ENCODE data around the gene C9orf43. TPM values are rescaled to one million over a fixed set of nuclear protein-coding genes. Genes with fewer than 3 reads are reported as not detected.
"Not testable (repeated sequence)": the region's sequence is repeated elsewhere in the genome, so short reads cannot be mapped to it uniquely, and the experiment has no call there.

Gene C9orf43, protein sequence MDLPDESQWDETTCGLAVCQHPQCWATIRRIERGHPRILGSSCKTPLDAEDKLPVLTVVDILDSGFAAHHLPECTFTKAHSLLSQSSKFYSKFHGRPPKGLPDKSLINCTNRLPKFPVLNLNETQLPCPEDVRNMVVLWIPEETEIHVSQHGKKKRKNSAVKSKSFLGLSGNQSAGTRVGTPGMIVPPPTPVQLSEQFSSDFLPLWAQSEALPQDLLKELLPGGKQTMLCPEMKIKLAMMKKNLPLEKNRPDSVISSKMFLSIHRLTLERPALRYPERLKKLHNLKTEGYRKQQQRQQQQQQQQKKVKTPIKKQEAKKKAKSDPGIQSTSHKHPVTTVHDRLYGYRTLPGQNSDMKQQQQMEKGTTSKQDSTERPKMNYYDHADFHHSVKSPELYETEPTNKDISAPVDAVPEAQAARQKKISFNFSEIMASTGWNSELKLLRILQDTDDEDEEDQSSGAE
- under 1 TPM in 1 of 3 donors, not detected in 2; 0.16 TPM for polyA plus RNA-seq

DNA sequence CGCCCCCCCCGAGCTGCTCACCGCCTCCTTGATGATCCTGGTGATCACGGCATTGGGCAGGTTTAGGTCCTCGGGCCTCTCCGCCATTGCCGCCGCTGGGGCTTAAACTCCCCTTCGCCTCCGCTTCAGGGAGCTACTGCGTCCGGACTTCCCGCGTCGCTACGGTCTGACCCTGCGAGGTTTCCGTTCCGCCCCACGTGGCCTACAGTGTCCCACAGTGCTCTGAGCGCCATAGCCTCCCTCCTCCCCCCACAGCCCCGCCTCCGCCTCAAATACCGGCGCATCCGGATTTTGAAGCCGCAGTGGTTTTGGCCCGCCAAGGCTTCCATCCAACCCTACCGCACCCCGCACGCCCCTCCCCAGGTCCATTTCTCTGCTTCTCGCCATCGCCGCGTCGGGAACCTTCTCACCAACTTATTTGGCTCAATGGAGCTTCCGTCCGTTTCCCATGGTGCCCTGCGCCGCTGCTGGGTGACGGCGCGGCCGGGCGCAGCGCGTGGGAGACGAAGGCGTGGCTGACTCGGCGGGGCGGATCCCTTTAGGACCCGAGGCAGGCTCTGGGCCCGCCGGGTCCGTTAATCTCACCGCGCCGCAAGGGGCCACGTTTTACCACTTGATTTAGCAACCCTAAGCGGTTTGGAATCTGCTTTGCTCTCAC is at the start of gene C9orf43, which contains the start of gene POLE3:
Gene C9orf43, plus strand, starts transcription at position 541 of the 658 bp plus-strand sequence. CDS start 2,747 bp downstream, outside the sequence.
Gene POLE3, minus strand, starts transcription at position 469 of the 658 bp plus-strand sequence. Its CDS starts 382 bp downstream, at position 87.
- H3K27ac Mint-ChIP-seq = peak within 1 kb of the TSS; percentile 93 to 98 (median 96)
- peaks cover 3 to 14% (median 6%) of the 10 kb centered on the region in 3 donors for H3K27me3 Mint-ChIP-seq (ENCODE audit: low read depth in 3 of 3)
- peak; percentile 94 to 95 (median 94) for DNase-seq
- peak within 1 kb of the TSS; percentile 93 to 98 (median 96) for H3K4me3 Mint-ChIP-seq
- H3K36me3 Mint-ChIP-seq = peaks cover 4 to 7% (median 4%) of the 10 kb centered on the region in 3 donors
- H3K4me1 Mint-ChIP-seq = peaks cover 44% of the 10 kb centered on the region in 2 donors
- H3K9me3 Mint-ChIP-seq = no peaks in the 10 kb centered on the region

DNA sequence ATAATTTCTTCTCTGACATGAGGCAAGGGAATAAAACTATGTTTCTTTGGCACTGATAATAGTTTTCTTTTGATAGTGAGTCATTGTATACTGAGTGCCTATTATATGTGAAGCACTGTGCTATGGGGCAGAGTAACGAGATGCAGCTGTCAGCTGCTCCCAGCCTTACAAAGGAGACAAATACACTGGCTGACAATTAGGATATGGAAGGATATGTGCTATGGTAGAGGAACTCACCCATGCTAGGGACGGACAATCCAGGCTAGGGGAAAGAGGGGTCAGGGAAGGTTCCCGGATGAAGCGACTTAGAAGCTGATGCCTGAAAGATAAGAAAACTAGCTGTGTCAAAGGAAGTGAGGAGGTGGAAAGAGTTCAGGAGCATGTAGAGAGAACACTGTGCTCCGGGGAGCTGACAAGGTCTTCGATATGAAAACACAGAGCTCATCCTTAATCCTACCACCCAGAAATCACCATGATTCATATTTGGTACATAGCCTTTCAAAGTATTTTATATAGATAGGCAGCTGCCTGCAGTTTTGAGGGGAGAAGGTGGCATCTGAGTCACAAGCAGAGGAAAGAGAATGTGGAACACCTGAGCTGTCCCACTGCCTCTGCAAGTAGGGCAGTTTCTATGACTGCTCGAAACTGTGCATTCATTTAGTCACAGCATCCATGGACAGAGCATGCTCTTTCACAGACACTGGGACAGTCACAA is 49.1 kb upstream of the C9orf43 start:
- H3K4me1 Mint-ChIP-seq = no peaks in the 10 kb centered on the region
- H3K4me3 Mint-ChIP-seq = no peak overlapping the region
- peaks cover 0 to 6% (median 2%) of the 10 kb centered on the region in 3 donors for H3K27me3 Mint-ChIP-seq (ENCODE audit: low read depth in 3 of 3)
- no peak overlapping the region for H3K27ac Mint-ChIP-seq
- H3K36me3 Mint-ChIP-seq = peaks cover 0 to 23% (median 3%) of the 10 kb centered on the region in 3 donors
- DNase-seq = no peak
- no peaks in the 10 kb centered on the region for H3K9me3 Mint-ChIP-seq

DNA sequence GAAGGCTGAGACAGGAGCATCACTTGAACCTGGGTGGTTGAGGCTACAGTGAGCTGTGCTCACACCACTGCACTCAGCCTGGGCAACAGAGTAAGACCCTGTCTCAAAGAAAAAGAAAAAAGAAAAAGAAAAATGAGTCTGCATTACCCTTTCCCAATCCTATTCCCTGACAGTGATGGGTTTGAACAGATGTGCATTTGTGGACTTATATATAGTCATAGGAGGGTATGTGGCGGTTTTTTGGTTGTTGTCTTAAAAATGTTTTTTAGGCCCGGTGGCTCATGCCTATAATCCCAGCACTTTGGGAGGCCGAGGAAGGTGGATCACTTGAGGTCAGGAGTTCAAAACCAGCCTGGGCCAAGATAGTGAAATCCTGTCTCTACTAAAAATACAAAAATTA is 47.2 kb upstream of the C9orf43 start:
- no peak overlapping the region for H3K27ac Mint-ChIP-seq
- DNase-seq = no peak
- H3K4me1 Mint-ChIP-seq = no peaks in the 10 kb centered on the region
- no peak overlapping the region for H3K4me3 Mint-ChIP-seq
- H3K9me3 Mint-ChIP-seq = no peaks in the 10 kb centered on the region
- peaks cover 0 to 17% (median 3%) of the 10 kb centered on the region in 3 donors for H3K36me3 Mint-ChIP-seq
- peaks cover 0 to 6% (median 0%) of the 10 kb centered on the region in 3 donors for H3K27me3 Mint-ChIP-seq (ENCODE audit: low read depth in 3 of 3)

DNA sequence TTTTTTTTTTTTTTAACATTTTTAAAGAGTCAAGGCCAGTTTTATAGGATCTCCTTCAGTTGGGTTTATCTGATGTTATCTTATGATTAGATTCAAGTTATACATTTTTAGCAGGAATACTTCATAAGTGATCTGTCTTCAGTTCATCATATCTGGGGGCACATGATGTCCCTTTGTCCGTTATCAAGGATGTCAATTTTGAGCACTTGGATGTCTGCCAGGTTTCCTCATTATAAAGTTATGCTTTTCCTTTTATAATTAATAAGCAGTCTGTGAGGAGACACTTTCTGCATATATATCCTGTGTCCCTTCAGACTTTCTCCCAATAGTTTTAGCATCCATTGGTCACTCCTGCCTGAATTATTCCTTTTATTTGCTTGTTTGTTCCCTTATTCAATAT is 45.6 kb upstream of the C9orf43 start:
- Mint-ChIP-seq H3K27ac (no peak overlapping the region), H3K36me3 (peaks cover 0 to 18% (median 0%) of the 10 kb centered on the region in 3 donors), H3K4me1 (no peaks in the 10 kb centered on the region), H3K4me3 (no peak overlapping the region), H3K27me3 (ENCODE audit: low read depth in 3 of 3) (peaks cover 0 to 4% (median 0%) of the 10 kb centered on the region in 3 donors), H3K9me3 (no peaks in the 10 kb centered on the region)
- DNase-seq = no peak

DNA sequence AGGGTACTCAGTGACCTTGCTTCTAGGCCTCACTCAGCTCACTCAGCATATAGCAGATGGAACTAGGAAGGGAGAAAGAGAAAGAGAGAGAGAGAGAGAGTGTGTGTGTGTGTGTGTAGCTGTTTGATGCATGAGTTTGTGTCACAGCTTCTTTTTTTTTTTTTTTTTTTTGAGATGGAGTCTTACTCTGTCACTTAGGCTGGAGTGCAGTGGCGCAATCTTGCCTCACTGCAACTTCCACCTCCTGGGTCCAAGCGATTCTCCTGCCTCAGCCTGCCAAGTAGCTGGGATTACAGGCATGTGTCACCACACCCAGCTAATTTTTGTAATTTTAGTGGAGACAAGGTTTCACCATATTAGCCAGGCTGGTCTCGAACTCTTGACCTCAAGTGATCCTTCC is 44.9 kb upstream of the C9orf43 start:
- not testable (repeated sequence) for DNase-seq; H3K27ac Mint-ChIP-seq; H3K27me3 Mint-ChIP-seq (ENCODE audit: low read depth in 3 of 3); H3K4me3 Mint-ChIP-seq; H3K4me1 Mint-ChIP-seq; H3K9me3 Mint-ChIP-seq
- peaks cover 0 to 18% (median 0%) of the 10 kb centered on the region in 3 donors for H3K36me3 Mint-ChIP-seq

DNA sequence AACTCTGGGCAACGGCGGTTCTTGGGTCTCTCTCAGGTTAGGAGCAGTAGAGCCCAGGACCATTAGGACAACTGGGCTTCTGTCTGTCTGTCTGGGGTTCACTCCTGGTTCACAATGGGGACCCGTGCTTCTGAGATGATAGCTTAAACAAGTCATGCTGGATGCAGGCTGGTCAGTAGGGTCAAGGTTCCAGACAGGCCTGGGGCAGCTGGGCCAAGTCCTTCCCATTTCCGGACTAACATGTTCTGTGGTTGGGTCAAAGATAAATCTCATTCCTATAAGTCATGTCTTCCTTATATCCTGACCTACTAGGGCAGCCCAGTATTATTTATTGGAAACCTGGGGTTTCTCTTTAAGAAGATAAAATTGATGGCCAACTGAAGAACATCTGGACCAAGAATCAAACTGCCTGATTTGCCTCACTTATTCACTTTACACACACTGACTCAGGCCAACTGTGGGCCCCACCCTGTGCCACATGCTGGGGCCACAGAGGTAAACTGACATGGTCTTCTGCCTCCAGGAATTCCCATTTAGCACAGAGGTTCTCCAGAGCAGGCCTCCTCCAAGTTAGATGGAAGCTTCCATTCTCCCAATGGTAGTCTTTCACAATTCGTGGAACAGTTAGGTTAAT is 42.1 kb upstream of the C9orf43 start:
- Mint-ChIP-seq H3K27me3 (ENCODE audit: low read depth in 3 of 3) (no peaks in the 10 kb centered on the region), H3K4me3 (no peak overlapping the region), H3K9me3 (no peaks in the 10 kb centered on the region), H3K27ac (peak overlapping the region in 1 of 6 donors; percentile 81), H3K36me3 (peaks cover 0 to 11% (median 0%) of the 10 kb centered on the region in 3 donors), H3K4me1 (no peaks in the 10 kb centered on the region)
- DNase-seq = no peak

DNA sequence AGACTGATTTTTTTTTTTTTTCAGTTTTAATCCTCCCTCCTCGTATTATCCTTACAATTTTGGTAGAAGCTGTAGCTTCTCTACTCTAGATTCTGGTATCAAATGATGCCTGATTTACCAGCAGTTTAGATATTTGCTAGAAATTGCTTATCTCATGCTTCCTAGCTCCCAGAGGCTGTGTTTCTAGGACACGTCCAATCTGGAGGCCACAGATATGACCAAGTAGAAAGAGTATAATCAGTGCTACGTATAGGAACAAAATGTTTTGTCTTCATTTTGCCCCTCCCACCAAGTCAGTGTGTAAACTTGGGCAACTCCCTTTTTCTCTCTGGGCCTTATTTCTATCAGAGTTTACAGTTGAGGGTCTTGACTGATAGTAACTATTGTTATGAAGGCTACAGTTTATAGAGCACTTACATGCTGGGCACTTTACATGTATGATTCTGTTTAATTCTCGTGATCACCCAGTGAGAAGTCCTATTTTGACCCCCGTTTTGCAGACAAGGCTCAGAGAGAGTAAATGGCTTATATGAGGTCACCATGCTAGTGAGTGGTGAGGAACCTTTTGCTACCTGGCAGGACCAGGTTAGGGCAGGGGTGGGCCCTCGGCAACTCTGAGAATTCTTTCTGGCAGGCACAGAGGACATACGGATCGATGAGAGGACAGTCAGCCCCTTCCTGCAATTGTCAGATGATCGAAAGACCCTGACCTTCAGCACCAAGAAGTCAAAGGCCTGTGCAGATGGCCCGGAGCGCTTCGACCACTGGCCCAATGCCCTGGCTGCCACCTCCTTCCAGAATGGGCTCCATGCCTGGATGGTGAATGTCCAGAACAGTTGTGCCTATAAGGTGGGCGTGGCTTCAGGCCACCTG is 41.3 kb upstream of the C9orf43 start:
- Mint-ChIP-seq H3K4me1 (no peaks in the 10 kb centered on the region), H3K4me3 (no peak overlapping the region), H3K27me3 (ENCODE audit: low read depth in 3 of 3) (no peaks in the 10 kb centered on the region), H3K36me3 (peaks cover 0 to 9% (median under 1%) of the 10 kb centered on the region in 3 donors), H3K27ac (no peak overlapping the region), H3K9me3 (no peaks in the 10 kb centered on the region)
- no peak for DNase-seq

DNA sequence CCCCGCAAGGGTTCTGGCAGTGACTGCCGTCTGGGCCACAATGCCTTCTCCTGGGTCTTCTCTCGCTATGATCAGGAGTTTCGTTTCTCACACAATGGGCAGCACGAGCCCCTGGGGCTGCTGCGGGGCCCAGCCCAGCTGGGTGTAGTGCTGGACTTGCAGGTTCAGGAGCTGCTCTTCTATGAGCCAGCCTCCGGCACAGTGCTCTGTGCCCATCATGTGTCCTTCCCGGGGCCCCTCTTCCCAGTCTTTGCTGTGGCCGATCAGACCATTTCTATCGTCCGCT is 40.7 kb upstream of the C9orf43 start:
- Mint-ChIP-seq H3K36me3 (peaks cover 0 to 6% (median 5%) of the 10 kb centered on the region in 3 donors), H3K4me1 (peaks cover 3 to 6% of the 10 kb centered on the region in 2 donors), H3K27me3 (ENCODE audit: low read depth in 3 of 3) (no peaks in the 10 kb centered on the region), H3K4me3 (no peak overlapping the region), H3K27ac (no peak overlapping the region), H3K9me3 (no peaks in the 10 kb centered on the region)
- DNase-seq = no peak

DNA sequence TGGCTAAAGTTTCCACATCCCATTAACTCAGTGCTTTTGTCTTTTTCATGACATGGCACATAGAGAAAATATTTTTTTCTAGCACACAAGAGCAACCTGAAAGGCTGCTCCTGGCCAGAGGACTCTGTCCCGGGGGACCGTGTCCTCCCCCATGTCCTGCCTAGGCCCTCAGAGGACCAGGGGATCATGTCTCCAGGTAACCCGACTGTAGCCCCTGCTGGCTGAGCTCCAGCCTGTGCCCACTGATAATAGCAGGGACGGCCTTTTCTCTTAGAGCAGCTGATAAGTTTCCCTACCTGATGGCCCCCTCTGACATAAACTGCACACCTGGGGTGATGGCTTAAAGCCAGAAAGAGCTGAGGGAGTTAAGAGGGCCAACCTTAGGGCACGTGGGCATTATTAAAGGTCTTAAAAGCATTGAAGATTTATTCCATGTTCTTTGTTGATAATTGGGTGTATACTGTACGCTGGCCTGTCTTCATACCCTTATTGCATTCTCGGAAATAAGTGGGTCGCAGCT is 39.7 kb upstream of the C9orf43 start:
- no peak for DNase-seq
- peaks cover 0 to 6% (median 5%) of the 10 kb centered on the region in 3 donors for H3K36me3 Mint-ChIP-seq
- H3K27me3 Mint-ChIP-seq (ENCODE audit: low read depth in 3 of 3) = peaks cover 0 to 4% (median 0%) of the 10 kb centered on the region in 3 donors
- H3K4me1 Mint-ChIP-seq = peaks cover 13 to 16% of the 10 kb centered on the region in 2 donors
- no peaks in the 10 kb centered on the region for H3K9me3 Mint-ChIP-seq
- no peak overlapping the region for H3K27ac Mint-ChIP-seq
- no peak overlapping the region for H3K4me3 Mint-ChIP-seq

DNA sequence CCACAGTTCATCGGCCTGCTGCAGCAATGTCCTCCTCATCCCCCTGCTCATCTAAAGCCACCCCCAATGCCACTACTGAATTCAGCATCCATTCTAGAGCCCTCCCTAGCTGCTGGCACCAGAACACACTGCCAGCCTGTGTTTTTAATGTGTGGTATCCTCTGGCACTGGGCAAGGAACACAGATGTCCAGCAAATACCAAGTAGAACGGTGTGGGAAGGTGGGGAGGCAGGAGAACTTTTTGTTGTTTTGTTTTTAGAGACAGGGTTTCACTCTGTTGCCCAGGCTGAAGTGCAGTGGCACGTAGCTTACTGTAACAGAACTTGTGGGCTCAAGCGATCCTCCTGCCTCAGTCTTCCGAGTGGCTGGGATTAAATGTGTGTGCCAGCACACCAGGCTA is 38.5 kb upstream of the C9orf43 start:
- peak overlapping the region in 1 of 6 donors; percentile 31 for H3K27ac Mint-ChIP-seq
- no peaks in the 10 kb centered on the region for H3K9me3 Mint-ChIP-seq
- peaks cover 0 to 4% (median 0%) of the 10 kb centered on the region in 3 donors for H3K27me3 Mint-ChIP-seq (ENCODE audit: low read depth in 3 of 3)
- H3K4me3 Mint-ChIP-seq = no peak overlapping the region
- DNase-seq = no peak
- peaks cover 15 to 17% of the 10 kb centered on the region in 2 donors for H3K4me1 Mint-ChIP-seq
- peaks cover 0 to 6% (median 5%) of the 10 kb centered on the region in 3 donors for H3K36me3 Mint-ChIP-seq

DNA sequence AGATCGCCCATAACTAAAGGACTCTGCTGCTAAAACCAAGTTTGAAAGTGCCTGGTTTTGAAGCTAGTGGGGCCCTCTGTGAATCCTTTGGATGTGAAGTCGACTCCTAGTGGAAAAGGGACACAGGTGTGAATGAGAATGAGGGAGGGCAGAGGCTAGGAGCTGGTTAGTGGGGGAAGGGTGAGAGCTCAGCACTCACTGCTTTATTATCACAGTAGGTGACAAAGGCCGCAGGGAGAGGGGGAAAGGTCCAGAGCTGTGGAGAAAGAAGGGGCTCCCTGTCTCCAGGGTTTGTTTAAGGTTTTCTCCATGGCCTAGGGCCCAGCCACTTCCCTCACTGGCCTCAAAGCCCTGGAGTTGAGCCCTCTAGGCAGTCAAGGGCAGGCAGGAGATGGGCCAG is 37.3 kb upstream of the C9orf43 start:
- no peak for DNase-seq
- Mint-ChIP-seq H3K4me1 (peaks cover 15 to 17% of the 10 kb centered on the region in 2 donors), H3K27ac (peak overlapping the region in 1 of 6 donors; percentile 69), H3K9me3 (no peaks in the 10 kb centered on the region), H3K27me3 (ENCODE audit: low read depth in 3 of 3) (peaks cover 0 to 4% (median 2%) of the 10 kb centered on the region in 3 donors), H3K36me3 (peaks cover 0 to 6% (median 5%) of the 10 kb centered on the region in 3 donors), H3K4me3 (no peak overlapping the region)

DNA sequence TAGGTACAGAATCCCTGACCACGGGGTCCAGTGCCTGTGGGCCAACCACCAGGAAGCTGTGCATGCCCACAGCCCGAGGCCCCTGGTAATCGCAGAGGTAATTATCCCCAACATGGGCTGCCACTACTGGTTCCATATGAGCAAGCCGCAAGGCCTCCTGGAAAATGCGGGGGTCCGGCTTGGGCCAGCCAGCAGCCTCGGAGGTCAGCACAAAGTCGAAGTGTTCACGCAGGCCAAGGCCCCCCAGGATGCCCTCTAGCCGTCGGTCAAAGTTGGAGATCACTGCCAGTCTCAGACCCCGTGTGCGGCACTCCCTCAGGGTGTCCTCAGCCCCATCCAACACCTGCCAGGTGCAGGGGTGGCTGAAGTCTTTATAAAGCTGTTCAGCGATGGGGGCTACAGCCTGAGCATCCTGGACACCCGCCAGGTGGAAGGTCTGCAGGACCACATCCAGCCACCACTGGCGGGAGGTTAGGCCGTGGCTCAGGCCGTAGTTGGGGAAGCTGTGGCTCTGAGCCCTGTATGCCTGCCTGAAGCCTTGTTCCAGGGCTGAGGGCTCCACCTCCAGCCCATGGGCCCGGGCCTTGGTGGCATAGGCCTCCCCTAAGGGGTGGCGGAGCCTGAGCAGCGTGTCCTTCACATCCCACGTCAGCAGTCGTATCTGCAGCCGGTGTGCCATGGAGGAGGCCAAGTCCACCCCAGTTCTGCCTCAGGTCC is 36.7 kb upstream of the C9orf43 start:
- Mint-ChIP-seq H3K27ac (no peak overlapping the region), H3K4me1 (peaks cover 15 to 17% of the 10 kb centered on the region in 2 donors), H3K9me3 (no peaks in the 10 kb centered on the region), H3K36me3 (peaks cover 0 to 5% (median 3%) of the 10 kb centered on the region in 3 donors), H3K27me3 (ENCODE audit: low read depth in 3 of 3) (peaks cover 0 to 4% (median 2%) of the 10 kb centered on the region in 3 donors), H3K4me3 (no peak overlapping the region)
- DNase-seq = no peak

Data from immature natural killer cell (primary cell).